NB4 (cell line): ENCODE data around the gene KCNG2.

ENCODE experiments used
- DNase-seq: peaks from one replicate; pipeline ENCODE4 v3.0.0; 2010; ENCODE audit warnings: low read depth
- H3K4me3 ChIP-seq: one replicate; pipeline ENCODE4 v1.5.1; 2011; ENCODE audit warnings: mild to moderate bottlenecking, low read depth, low read length, moderate library complexity
- MYC ChIP-seq: IDR thresholded peaks from 2 replicates; pipeline ENCODE4 v1.6.1; 2011; ENCODE audit warnings: low read depth, low read length
- POLR2A ChIP-seq: IDR thresholded peaks from 2 replicates; pipeline ENCODE4 v1.6.1; 2011; ENCODE audit warnings: mild to moderate bottlenecking; ENCODE audit not compliant: insufficient read length; ENCODE audit errors: extremely low read depth
- TF ChIP-seq, protein P1 (sequence below): IDR thresholded peaks from 2 replicates; pipeline ENCODE4 v1.6.1; 2011; ENCODE audit warnings: low read depth, low read length
- TF ChIP-seq, protein P2 (sequence below): IDR thresholded peaks from one replicate; pipeline ENCODE4 v1.5.1; 2012; ENCODE audit warnings: low read depth, low read length

KCNG2 gene

DNA sequence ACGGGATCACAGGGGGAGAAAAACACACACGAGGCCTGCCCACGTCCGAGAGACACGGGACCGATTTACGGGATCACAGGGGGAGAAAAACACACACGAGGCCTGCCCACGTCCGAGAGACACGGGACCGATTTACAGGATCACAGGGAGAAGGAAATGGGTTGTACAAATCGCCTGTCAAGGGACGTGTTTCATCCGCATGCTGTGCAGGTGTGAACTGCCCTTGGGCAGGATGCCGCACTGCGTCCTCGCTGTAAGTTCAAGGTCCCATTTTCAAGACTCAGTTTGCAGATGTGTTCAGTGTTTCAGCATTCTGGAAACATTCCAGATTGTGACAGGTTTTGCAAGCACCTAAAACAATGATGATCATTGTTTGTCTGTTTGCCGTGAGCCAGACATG lies 2.3 kb upstream of the KCNG2 start:
- no peak overlapping the region for H3K4me3 ChIP-seq
- no peak for DNase-seq
- TF ChIP-seq, protein P1, sequence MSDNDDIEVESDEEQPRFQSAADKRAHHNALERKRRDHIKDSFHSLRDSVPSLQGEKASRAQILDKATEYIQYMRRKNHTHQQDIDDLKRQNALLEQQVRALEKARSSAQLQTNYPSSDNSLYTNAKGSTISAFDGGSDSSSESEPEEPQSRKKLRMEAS = no peak
- TF ChIP-seq, protein P2, sequence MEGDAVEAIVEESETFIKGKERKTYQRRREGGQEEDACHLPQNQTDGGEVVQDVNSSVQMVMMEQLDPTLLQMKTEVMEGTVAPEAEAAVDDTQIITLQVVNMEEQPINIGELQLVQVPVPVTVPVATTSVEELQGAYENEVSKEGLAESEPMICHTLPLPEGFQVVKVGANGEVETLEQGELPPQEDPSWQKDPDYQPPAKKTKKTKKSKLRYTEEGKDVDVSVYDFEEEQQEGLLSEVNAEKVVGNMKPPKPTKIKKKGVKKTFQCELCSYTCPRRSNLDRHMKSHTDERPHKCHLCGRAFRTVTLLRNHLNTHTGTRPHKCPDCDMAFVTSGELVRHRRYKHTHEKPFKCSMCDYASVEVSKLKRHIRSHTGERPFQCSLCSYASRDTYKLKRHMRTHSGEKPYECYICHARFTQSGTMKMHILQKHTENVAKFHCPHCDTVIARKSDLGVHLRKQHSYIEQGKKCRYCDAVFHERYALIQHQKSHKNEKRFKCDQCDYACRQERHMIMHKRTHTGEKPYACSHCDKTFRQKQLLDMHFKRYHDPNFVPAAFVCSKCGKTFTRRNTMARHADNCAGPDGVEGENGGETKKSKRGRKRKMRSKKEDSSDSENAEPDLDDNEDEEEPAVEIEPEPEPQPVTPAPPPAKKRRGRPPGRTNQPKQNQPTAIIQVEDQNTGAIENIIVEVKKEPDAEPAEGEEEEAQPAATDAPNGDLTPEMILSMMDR = no peak
- TF ChIP-seq POLR2A (no peak), MYC (no peak)

DNA sequence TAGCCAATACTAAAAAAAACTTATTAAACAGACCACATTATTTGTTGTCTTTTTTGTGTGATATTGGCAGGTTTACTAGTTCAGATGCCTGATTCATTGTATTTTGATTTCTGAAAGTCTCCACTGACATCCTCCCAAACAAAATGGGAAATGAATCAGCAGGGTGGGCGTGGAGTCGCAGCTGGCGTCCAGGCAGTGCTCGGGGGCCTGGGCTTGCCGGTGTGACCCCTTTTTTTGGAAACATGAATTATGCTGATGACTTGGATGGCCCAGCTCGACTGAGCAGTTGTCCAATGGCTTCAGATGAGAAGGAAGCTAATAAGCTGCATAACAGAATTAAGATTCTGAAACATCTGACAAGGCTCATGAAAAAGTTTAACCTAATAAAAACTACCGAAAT lies 1.7 kb upstream of the KCNG2 start:
- TF ChIP-seq, protein P1 = no peak
- TF ChIP-seq, protein P2 = no peak
- TF ChIP-seq MYC = no peak
- DNase-seq = no peak
- H3K4me3 ChIP-seq = no peak overlapping the region

DNA sequence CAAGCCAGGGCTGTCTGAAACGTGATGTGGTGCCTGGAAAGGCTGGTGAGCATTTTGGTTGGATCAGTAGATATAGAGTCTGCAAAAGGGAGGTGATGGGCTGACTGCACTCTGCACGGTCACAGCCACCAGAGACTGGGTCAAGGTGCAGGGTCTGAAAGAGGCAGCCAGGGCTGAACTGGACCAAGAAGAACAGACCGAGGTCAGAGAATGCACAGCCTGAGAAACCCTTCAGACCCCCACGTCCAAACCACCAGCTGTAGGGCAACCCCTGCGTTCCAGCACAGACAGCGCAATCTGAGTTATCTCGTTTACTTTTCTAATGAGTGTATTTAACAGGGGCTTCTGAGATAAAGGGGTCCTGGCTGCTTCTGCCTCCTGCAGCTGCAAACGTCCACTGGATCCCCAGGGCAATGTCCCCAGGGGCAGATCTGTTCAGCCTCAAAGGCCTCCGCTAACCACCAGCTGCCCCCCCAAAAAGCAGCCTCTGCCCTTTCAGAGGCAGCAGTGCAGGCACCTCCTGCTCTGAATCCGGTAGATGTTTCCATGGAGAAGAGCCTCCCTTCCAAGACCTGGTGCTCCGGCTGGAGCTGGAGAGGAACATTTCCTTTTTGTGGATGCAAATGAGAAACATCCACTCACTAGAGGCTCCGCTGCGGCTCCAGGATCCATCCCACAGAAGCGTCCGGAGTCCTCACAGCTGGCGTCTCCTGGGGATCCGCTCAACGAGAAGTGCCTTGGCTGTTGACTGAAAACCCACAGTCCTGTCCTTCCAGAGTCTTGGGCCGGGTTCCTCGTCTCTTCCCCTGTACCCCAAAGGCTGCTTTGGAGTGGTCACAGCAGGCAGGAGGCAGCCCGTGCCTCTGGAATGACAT lies 970 bp upstream of the KCNG2 start:
- no peak for DNase-seq
- H3K4me3 ChIP-seq = no peak overlapping the region
- TF ChIP-seq, protein P1 = no peak
- TF ChIP-seq MYC (no peak), POLR2A (no peak)
- TF ChIP-seq, protein P2 = no peak

DNA sequence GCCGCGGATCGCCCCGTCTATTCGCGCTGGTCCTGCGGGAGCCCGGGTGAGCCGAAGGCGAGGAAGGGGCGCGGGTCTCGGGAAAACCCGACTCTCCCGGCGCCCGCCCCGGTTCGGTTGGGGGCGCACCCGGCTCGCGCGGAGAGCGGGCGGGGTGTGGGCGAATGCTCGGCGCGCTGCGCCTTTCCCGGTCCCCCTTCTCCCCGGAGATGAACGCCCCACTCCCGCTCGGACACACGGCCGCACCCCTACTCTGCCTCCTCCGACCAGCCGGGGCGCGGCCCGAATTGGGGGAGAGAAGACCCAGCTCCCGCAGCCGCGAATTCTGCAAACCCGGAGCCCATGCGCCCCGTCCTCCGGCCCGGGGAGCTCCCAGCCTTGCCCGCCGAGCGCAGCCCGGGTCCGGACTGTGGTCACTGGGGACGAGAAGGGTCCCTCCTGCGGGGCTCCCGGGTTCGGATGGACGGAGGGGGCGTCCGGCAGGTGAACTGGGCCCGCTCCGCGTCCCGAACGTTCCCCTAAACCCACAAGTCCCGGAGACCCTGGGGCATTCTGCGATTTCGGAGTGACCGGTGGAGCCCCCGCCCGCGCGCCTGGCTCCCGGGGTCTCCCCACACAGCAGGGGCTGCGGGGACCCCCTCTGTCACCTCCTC lies 734 bp downstream of the KCNG2 start:
- no peak for DNase-seq
- TF ChIP-seq MYC (no peak), POLR2A (no peak)
- TF ChIP-seq, protein P1 = no peak
- TF ChIP-seq, protein P2 = no peak
- no peak overlapping the region for H3K4me3 ChIP-seq

DNA sequence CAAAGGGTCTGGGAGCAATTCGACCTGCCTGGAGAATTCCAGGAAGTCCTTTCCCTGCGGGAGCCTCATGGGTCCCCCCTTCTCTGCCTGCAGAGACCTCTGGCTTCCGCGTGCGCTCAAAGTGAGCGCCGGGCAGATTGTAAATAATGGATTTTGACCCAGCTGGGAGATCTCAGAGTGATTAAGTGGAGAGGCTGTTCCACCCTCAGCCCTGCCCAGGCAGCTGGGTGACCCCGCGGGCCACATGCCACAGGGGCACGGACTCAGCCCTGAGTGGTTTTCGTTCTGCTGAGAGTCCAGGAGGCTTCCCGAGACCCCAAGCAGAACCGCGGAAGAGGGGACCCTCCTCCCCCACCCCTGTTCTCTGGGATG lies 1.2 kb downstream of the KCNG2 start:
- TF ChIP-seq POLR2A (no peak), MYC (no peak)
- TF ChIP-seq, protein P1 = no peak
- TF ChIP-seq, protein P2 = no peak
- H3K4me3 ChIP-seq = no peak overlapping the region
- DNase-seq = no peak
